GM12801 (cell line): Measurements from ENCODE around the gene PLTP.

ENCODE experiments used
- TF ChIP-seq, protein P1 (sequence below): IDR thresholded peaks from one replicate; pipeline ENCODE4 v1.5.1; 2011; ENCODE audit warnings: control low read depth; ENCODE audit not compliant: insufficient read length; ENCODE audit errors: extremely low read depth

Gene PLTP, protein sequence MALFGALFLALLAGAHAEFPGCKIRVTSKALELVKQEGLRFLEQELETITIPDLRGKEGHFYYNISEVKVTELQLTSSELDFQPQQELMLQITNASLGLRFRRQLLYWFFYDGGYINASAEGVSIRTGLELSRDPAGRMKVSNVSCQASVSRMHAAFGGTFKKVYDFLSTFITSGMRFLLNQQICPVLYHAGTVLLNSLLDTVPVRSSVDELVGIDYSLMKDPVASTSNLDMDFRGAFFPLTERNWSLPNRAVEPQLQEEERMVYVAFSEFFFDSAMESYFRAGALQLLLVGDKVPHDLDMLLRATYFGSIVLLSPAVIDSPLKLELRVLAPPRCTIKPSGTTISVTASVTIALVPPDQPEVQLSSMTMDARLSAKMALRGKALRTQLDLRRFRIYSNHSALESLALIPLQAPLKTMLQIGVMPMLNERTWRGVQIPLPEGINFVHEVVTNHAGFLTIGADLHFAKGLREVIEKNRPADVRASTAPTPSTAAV

DNA sequence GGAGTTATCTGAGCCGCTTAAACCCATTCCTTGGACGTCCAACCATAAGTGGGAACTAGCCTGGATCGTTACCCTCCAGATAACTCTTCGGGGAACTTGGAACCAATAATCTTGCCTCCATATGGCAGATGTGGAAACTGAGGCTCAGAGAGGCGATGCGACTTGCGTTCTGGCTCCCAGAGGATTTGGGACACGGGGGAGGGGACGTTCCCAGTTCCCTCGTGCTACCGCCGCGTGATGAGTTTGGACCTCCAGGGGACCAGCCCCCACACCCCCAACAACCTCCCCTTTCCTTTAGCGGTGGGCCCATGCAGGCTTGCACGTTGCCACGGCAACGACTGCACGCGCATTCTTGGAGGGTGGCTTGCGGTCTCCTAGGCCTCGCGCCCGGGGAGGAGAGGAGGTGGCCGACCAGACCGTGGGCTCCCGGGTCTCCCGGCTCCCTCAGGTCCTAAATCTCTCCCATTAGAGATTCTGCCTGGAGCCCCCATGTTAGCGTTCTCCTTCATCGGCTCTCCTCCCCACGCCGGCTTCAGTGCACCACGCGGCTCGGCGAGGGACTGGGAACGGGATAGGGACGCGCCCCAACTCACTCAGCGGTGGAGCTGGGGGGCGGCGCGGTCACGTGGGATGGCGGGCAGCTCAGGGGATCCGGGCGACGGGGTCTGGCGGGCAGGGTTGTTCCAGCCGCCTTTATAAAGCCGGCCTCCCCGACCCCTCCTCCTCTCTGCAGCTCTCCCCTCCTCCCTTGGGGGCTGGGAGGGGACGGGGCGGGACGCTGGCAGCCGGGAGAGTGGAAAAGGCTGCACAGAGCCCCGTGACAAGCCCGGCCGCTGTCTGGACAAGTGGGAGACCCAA, at the start of gene PLTP:
Gene PLTP (minus strand): TSS at position 670 of the 858 bp plus-strand sequence. CDS start 703 bp downstream, outside the sequence.
- TF ChIP-seq, protein P1, sequence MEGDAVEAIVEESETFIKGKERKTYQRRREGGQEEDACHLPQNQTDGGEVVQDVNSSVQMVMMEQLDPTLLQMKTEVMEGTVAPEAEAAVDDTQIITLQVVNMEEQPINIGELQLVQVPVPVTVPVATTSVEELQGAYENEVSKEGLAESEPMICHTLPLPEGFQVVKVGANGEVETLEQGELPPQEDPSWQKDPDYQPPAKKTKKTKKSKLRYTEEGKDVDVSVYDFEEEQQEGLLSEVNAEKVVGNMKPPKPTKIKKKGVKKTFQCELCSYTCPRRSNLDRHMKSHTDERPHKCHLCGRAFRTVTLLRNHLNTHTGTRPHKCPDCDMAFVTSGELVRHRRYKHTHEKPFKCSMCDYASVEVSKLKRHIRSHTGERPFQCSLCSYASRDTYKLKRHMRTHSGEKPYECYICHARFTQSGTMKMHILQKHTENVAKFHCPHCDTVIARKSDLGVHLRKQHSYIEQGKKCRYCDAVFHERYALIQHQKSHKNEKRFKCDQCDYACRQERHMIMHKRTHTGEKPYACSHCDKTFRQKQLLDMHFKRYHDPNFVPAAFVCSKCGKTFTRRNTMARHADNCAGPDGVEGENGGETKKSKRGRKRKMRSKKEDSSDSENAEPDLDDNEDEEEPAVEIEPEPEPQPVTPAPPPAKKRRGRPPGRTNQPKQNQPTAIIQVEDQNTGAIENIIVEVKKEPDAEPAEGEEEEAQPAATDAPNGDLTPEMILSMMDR: no peak

DNA sequence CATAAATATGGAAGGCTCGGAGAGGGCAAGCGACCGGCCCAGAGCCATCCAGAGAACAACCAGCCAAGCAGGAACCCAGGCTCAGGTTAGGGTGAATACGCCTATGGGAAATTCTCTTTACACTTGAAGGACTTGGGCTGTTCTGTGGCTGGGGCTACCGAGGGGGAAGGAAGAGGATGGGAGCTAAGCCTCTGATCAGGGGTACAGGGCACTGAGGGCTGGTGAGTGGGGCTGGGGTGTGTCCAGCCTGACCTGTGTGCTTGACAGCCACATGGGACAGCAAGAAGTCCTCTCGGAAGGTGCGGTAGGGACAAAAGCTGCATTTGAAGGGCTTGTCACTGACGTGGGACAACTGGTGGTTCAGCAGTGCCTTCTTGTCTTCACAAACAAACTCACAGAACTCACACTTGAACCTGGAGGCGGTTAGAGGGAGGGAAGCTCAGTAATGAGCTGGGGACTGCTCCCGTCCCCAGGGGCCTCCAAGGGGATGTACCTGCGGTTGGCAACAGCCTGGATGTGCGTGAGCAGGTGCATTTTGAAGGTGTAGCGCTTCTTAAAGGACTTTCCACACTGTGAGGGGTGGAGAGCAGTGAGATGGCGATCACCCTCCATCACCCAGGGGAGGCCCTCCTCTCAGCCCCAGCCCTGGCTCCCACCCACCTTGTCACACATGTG, 48.1 kb upstream of the PLTP start:
- TF ChIP-seq, protein P1: no peak

DNA sequence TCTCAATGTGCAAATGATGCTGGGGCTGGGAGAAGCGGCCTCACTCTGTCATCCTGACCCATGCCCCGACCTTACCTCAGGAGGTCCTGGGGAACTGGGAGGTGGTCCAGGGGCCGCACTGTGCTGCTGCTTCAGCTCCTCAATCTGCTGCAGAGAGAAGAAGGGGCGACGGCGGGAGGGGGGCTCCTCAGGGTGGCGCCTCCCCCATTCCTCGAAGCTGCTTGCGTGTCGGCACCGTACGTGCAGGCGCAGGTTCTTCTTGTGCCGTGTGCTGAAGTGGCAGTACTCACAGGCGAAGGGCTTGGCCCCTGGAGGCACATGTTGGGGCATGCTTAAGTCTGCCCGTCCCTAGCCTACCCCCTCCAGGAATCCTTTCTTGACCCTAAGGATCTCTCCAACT, 47.2 kb upstream of the PLTP start:
- TF ChIP-seq, protein P1: no peak

DNA sequence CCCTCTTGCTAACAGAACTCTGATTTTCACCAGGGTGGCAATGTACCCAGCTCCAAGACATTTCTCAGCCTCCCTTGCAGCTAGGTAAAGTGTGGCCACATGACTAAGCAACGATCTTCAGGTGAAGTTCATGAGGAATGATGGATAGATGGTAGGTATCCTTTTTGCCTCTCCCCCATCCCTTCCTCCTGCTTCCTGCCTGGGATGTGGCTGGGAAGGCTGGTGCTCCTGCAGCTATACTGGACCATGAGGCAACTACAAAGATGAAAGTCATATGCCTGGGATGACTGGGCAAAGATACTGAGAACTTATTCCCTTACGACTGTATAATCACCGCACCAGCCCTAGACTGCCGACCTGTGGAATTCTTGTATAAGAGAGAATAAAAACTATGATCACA, 46.6 kb upstream of the PLTP start:
- TF ChIP-seq, protein P1: no peak

DNA sequence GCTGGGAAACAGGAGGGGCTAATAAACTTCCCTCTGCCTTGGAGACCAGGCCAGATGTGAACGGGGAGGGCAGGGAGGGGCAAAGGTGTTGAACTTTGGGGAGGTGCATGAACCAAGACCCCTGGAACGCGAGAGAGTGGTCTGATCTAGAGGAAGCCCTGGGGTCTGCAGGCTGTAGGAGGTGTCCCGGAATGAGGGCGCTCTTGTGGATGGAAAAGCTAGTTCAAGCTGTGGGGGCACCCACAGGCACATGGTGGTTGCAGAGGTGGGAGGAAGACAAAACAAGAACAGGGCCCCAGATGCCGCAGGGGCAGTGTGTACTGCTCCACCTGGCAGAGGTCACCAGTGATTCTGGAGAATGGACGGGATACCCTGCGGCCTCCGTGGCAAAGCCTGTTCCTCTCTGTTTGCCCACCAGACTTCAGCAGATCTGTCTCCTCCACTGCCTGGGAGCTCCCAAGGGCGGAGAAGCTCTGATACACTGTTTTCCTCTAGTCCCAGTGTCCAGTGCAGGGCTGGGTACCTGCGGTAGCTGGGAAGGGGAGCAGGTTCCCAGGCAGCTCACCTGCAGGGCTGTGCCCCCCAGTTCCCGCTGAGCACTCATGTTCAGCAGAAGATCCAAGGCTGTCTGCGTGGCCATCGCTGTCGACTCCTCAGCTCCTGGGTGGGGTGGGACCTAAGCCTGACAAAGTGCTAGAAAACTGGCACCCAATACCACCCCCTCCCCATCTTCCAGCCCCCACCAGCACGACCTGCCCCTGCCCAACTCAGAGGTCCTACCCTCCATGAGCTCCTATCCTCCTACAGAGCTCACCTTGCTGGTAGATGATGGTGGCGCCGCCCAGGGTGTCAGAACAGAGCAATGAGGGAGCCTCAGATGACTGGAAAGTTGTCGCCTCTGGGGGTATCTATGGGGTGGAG, 45.3 kb upstream of the PLTP start:
- TF ChIP-seq, protein P1: no peak

DNA sequence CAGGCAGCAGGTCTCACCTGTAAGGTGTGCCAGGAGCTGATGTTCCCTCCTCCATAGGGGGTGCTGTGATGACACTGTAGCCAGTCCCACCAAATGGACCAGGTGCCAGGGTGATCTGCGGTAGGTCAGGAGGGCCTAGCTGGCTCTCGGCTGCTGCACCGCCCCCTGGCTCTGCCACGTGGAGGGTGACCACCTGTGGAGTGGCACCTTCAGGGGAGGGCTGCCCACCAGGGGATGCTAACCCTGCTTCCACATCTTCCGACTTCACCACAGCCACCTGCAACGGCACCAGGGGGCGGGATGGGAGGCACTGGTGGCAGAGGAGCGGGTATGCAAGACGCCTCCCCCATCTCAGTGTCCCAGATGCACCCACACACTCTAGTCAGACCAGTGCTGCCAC, 41.7 kb upstream of the PLTP start:
- TF ChIP-seq, protein P1: no peak
